ENCODE measurements around the gene CNOT4. TPM values are rescaled to one million over a fixed set of nuclear protein-coding genes. Genes with fewer than 3 reads are reported as not detected.

CNOT4 gene
- total RNA-seq, 4 donors from 2014 or later: 25.6 to 36.8 (median 29.3) TPM

- Histone ChIP-seq H3K36me3 (no peaks in the 10 kb centered on the region), H3K9me3 (no peaks in the 10 kb centered on the region), H3K27me3 (no peaks in the 10 kb centered on the region), H3K4me3 (replicated peaks in 1 of 3) (no peak overlapping the region), H3K4me1 (no peaks in the 10 kb centered on the region), H3K27ac (no peak overlapping the region)
- 88 to 100% methylated on average over 1 of the region's 1 CpG for WGBS, 2 donors
- intact Hi-C loops (cut with DNase I): no loop called here
- TF ChIP-seq CTCF (IDR thresholded peaks at IDR 0.05): no peak
- no peak for TF ChIP-seq POLR2A (IDR thresholded peaks at IDR 0.05)
- DNase-seq: no peak
Measured at GRCh38 chr7:135349746-135350145, 160.2 kb downstream of the CNOT4 start.

- no peak overlapping the region for H3K27ac ChIP-seq
- intact Hi-C loops (cut with DNase I): no loop called here
- no peak for DNase-seq
Measured at GRCh38 chr7:135348493-135348892, 161.4 kb downstream of the CNOT4 start.

GRCh38 chr7:135343361-135343760, 166.5 kb downstream of the CNOT4 start:
- DNase-seq: no peak
- Histone ChIP-seq H3K36me3 (no peaks in the 10 kb centered on the region), H3K4me1 (peaks cover 0 to 6% of the 10 kb centered on the region in 2 donors), H3K27ac (no peak overlapping the region), H3K9me3 (no peaks in the 10 kb centered on the region), H3K27me3 (no peaks in the 10 kb centered on the region), H3K4me3 (replicated peaks in 1 of 3) (no peak overlapping the region)
- 84 to 90% methylated on average over 2 of the region's 2 CpGs for WGBS, 2 donors
- no peak for TF ChIP-seq CTCF (IDR thresholded peaks at IDR 0.05)
- TF ChIP-seq POLR2A (IDR thresholded peaks at IDR 0.05): no peak
- intact Hi-C loops (cut with DNase I): no loop called here

More at GRCh38 chr7:135348493-135348892, 161.4 kb downstream of the CNOT4 start:
- Histone ChIP-seq H3K4me1 (no peaks in the 10 kb centered on the region), H3K27me3 (no peaks in the 10 kb centered on the region), H3K36me3 (no peaks in the 10 kb centered on the region), H3K9me3 (no peaks in the 10 kb centered on the region), H3K4me3 (replicated peaks in 1 of 3) (no peak overlapping the region)
- no peak for TF ChIP-seq CTCF (IDR thresholded peaks at IDR 0.05)
- no peak for TF ChIP-seq POLR2A (IDR thresholded peaks at IDR 0.05)

GRCh38 chr7:135342887-135343286, 167.0 kb downstream of the CNOT4 start:
- H3K27me3 ChIP-seq: no peaks in the 10 kb centered on the region
- H3K36me3 ChIP-seq: no peaks in the 10 kb centered on the region
- no peaks in the 10 kb centered on the region for H3K9me3 ChIP-seq
- peak in 1 of 2 donors; percentile 28 for DNase-seq
- H3K4me1 ChIP-seq: peaks cover 3 to 10% of the 10 kb centered on the region in 2 donors
- WGBS, 2 donors: 60 to 63% methylated on average over 10 of the region's 10 CpGs
- no peak for TF ChIP-seq CTCF (IDR thresholded peaks at IDR 0.05)
- TF ChIP-seq POLR2A (IDR thresholded peaks at IDR 0.05): no peak
- intact Hi-C loops (cut with DNase I): no loop called here
- H3K4me3 ChIP-seq (replicated peaks in 1 of 3): no peak overlapping the region
- H3K27ac ChIP-seq: no peak overlapping the region

GRCh38 chr7:135341049-135341448, 168.9 kb downstream of the CNOT4 start:
- H3K36me3 ChIP-seq: no peaks in the 10 kb centered on the region
- no peak for DNase-seq
- H3K27ac ChIP-seq: no peak overlapping the region
- no peak overlapping the region for H3K4me3 ChIP-seq (replicated peaks in 1 of 3)
- peaks cover 8 to 17% of the 10 kb centered on the region in 2 donors for H3K4me1 ChIP-seq
- 94 to 98% methylated on average over 5 of the region's 5 CpGs for WGBS, 2 donors
- no peaks in the 10 kb centered on the region for H3K9me3 ChIP-seq
- no peaks in the 10 kb centered on the region for H3K27me3 ChIP-seq
- no peak for TF ChIP-seq CTCF (IDR thresholded peaks at IDR 0.05)
- intact Hi-C loops (cut with DNase I): no loop called here
